Kidney epithelial cell (primary cell): Measurements from ENCODE around the gene BRF1. TPM values are rescaled to one million over a fixed set of nuclear protein-coding genes. Genes with fewer than 3 reads are reported as not detected.

Experiments
- DNase-seq: peaks from one replicate; pipeline ENCODE4 v3.0.0-alpha.2; 2010; ENCODE audit warnings: low read depth
- H3K27me3 ChIP-seq: 2 replicates; pipeline ENCODE4 v1.6.0; 2011; ENCODE audit warnings: low read length; ENCODE audit not compliant: control insufficient read depth, insufficient read depth
- H3K36me3 ChIP-seq: 2 replicates; pipeline ENCODE4 v1.5.1; 2011; ENCODE audit warnings: low read length; ENCODE audit not compliant: control insufficient read depth, insufficient read depth
- H3K4me3 ChIP-seq: 2 replicates; pipeline ENCODE4 v1.5.1; 2011; ENCODE audit warnings: low read depth, mild to moderate bottlenecking, control low read depth, low read length
- total RNA-seq: library from RNA; depleted of rRNA; stranded (reverse); fragments of >200 nt; gene quantifications from 2 replicates; pipeline ENCODE4 v1.2.3, GENCODE V29; 2015
- TF ChIP-seq, protein P1 (sequence below): IDR thresholded peaks from 2 replicates; pipeline ENCODE4 v1.5.1; 2011; ENCODE audit warnings: mild to moderate bottlenecking, moderate library complexity, low read length, control low read depth, inconsistent platforms; ENCODE audit not compliant: insufficient read depth, poor library complexity, severe bottlenecking

The BRF1 gene
- total RNA-seq, 1 donor from 2014 or later = 48.4 TPM

DNA sequence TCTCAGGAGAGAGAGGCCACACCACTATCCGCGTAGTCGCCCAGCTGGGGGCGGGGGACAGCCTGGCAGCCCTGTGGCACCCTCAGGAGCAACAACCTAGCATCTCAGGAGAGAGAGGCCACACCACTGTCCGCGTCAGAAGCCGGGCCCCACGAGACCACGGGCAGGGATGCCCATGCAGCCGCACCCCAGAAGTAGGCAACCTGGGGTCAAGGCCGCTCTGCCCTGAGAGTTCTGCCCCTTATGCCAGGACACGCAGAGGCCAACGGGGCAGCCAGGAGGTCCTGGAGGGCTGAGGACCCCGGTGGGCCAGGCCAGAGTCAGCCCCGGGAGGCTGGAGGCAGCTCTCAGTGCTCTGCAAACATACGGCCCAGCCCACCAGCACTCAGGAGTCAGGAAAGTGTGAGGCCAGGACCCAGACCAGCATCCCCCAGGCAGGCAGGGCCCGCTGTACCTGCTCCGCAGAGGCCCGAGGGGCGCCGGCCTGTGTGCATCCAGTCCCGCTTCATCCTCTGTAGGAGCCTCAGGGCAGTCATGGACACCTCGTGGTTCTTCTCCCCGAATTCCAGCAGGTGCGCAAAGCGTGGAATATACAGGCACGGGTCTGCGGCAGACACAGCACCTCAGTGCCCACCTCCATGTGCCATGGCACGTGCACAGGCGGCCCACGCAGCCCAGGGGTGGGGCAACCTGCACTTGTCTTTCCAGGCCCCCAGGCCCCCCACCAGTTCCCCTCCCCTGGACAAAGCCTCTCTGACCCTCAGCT lies 59.8 kb downstream of the BRF1 start:
- H3K27me3 ChIP-seq = no peaks in the 10 kb centered on the region
- no peak overlapping the region for H3K4me3 ChIP-seq
- TF ChIP-seq, protein P1, sequence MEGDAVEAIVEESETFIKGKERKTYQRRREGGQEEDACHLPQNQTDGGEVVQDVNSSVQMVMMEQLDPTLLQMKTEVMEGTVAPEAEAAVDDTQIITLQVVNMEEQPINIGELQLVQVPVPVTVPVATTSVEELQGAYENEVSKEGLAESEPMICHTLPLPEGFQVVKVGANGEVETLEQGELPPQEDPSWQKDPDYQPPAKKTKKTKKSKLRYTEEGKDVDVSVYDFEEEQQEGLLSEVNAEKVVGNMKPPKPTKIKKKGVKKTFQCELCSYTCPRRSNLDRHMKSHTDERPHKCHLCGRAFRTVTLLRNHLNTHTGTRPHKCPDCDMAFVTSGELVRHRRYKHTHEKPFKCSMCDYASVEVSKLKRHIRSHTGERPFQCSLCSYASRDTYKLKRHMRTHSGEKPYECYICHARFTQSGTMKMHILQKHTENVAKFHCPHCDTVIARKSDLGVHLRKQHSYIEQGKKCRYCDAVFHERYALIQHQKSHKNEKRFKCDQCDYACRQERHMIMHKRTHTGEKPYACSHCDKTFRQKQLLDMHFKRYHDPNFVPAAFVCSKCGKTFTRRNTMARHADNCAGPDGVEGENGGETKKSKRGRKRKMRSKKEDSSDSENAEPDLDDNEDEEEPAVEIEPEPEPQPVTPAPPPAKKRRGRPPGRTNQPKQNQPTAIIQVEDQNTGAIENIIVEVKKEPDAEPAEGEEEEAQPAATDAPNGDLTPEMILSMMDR = no peak
- no peak for DNase-seq
- H3K36me3 ChIP-seq = no peaks in the 10 kb centered on the region

DNA sequence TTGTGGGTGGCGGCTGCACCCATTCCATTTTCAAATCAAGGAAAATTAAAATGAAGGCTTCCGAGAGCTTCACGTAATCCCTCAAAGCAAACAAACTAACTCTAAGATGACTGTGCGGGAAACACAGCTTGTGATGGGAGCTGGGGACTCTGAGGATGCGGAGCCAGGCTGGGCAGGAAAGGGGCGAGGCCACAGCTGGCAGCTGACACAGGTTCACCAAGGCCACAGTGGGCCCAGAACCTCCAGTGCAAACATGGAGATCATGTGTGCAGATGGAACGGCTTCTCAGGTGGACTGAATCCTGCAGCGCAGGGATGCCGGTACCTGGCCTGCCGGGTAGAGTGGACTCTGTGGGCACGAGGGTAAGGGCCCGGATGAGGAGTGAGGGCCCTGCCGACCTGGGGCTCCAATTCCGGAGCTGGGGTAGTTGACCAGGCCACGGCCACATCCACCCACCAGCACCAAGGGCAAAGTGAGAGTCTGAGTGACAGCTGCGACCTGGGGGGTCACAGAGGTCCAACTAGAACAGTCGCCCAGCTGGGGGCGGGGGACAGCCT lies 71.6 kb downstream of the BRF1 start:
- TF ChIP-seq, protein P1 = no peak
- no peaks in the 10 kb centered on the region for H3K27me3 ChIP-seq
- DNase-seq = no peak
- H3K4me3 ChIP-seq = no peak overlapping the region
- no peaks in the 10 kb centered on the region for H3K36me3 ChIP-seq

DNA sequence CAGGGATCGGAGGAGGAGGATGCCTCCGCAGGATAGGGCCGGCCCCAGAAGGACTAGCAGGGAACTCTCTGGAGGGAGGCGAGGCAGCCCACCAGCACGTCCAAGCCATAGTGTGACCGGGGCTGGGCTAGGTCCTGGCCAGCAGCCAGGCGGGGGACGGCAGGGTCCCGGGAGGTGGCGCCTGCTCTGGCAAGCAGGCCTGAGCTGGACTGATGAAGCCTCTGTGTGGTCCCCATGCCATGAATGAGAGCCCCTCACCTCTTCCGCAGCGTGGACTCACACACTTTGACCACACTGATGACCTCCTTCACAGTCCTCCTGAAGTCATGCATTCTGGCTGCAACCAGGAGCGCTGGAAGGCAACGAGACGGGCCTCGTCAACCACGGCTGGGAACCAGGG lies 72.2 kb downstream of the BRF1 start:
- no peak for DNase-seq
- TF ChIP-seq, protein P1 = no peak
- no peaks in the 10 kb centered on the region for H3K36me3 ChIP-seq
- no peaks in the 10 kb centered on the region for H3K27me3 ChIP-seq
- no peak overlapping the region for H3K4me3 ChIP-seq

DNA sequence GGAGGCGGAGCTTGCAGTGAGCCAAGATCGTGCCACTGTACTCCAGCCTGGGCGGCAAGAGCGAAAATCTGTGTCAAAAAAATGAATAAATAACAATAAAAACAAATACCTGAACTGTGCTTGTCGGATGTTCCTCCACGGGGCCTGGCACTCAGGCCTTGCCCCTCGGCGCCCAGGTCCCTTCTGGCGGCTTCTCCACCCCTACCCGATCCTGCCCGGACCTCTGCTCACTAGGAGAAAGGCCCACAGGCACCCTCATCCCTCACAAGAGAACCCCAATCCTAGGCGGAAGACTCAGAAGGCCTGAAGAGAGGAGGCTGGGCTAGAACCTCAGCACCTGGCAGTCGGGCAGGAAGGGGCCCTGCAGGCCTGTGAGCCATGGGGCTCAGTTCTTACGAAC lies 73.5 kb downstream of the BRF1 start:
- Histone ChIP-seq H3K4me3 (no peak overlapping the region), H3K27me3 (no peaks in the 10 kb centered on the region), H3K36me3 (no peaks in the 10 kb centered on the region)
- no peak for DNase-seq
- TF ChIP-seq, protein P1 = no peak

DNA sequence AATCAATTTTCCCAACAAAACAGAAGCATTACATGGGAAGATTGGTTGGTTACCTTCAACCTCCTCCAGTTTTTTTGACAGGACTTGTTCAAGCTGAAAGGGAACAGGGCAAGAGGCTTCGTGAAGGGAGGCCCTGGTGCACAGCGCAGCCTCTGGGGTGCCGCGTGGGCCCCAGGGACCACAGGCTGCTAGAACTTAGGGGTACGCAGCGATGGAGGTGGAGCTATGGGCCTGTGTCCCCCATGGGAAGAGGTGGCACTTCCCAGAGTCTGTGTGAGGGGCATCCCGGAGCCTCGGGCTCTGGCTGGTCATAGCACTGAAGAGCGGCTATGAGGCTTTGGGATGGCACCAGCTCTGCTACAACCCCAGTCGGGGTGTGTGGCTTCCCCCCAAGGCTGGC lies 74.6 kb downstream of the BRF1 start:
- no peak overlapping the region for H3K4me3 ChIP-seq
- H3K36me3 ChIP-seq = no peaks in the 10 kb centered on the region
- no peaks in the 10 kb centered on the region for H3K27me3 ChIP-seq
- DNase-seq = no peak
- TF ChIP-seq, protein P1 = no peak
